SK-N-SH (cell line): ENCODE results near the gene DHDDS. TPM values are rescaled to one million over a fixed set of nuclear protein-coding genes. Genes with fewer than 3 reads are reported as not detected.

Experiments used
- CTCF ChIA-PET: fragments of 300-600, 350-600 bp; formaldehyde crosslinking; extraction: SDS; loops from one replicate; lab custom pipeline; 2021; lab: Yijun Ruan, JAX
- POLR2A ChIA-PET: fragments of 350-600 bp; sonication (Branson Sonifier 250); formaldehyde crosslinking; extraction: SDS; loops from one replicate; lab custom pipeline; 2020; ENCODE audit warnings: antibody characterized with exemption, inconsistent platforms; lab: Yijun Ruan, JAX
- DNase-seq: peaks from one replicate; pipeline ENCODE4 v3.0.0; 2012
- H2AFZ ChIP-seq: fragments of 200-600 bp; sonication (generic); 2 replicates; pipeline ENCODE4 v1.8.1; 2016; ENCODE audit warnings: antibody characterized with exemption, mild to moderate bottlenecking, low read depth
- H3F3A ChIP-seq: fragments of 200-600 bp; sonication (generic); replicated peaks from 2 replicates; pipeline ENCODE3; 2016; ENCODE audit warnings: antibody characterized with exemption, mild to moderate bottlenecking; ENCODE audit not compliant: insufficient read depth
- H3K27ac ChIP-seq, 2 experiments: fragments of 200-500 bp in 1 of 2; fragments of 200-600 bp in 1 of 2; sonication (Bioruptor generic) in 1 of 2; sonication (generic), shearing (Covaris generic) in 1 of 2; 2 replicates each; pipeline versions ENCODE4 v1.5.1 to v1.6.1; 2014 to 2016; ENCODE audit warnings: low read depth in 2 of 2, inconsistent platforms in 1 of 2, low read length in 1 of 2, mild to moderate bottlenecking in 1 of 2, mixed read lengths in 1 of 2
- H3K27me3 ChIP-seq: fragments of 200-600 bp; sonication (generic), shearing (Covaris generic); 2 replicates; pipeline ENCODE4 v1.6.1; 2016; ENCODE audit warnings: mixed run types; ENCODE audit not compliant: insufficient read depth
- H3K36me3 ChIP-seq, 2 experiments: fragments of 200-500 bp in 1 of 2; fragments of 200-600 bp in 1 of 2; sonication (Bioruptor generic) in 1 of 2; sonication (generic) in 1 of 2; replicated peaks in 1 of 2; 2 replicates each; pipeline versions ENCODE3 to v1.5.1; 2014 to 2016; ENCODE audit warnings: low read length in 1 of 2, mild to moderate bottlenecking in 1 of 2; ENCODE audit not compliant: insufficient read depth in 2 of 2, control insufficient read depth in 1 of 2
- H3K4me1 ChIP-seq, 2 experiments: fragments of 200-500 bp in 1 of 2; fragments of 200-600 bp in 1 of 2; sonication (Bioruptor generic) in 1 of 2; sonication (generic), shearing (Covaris generic) in 1 of 2; 2 replicates each; pipeline versions ENCODE4 v1.5.1 to v1.6.1; 2014 to 2016; ENCODE audit warnings: low read depth in 1 of 2, low read length in 1 of 2, mixed run types in 1 of 2; ENCODE audit not compliant: insufficient read depth in 2 of 2, control insufficient read depth in 1 of 2
- H3K4me2 ChIP-seq: fragments of 200-600 bp; sonication (generic), shearing (Covaris generic); 2 replicates; pipeline ENCODE4 v1.6.1; 2017; ENCODE audit warnings: mixed run types
- H3K4me3 ChIP-seq, 2 experiments: fragments of 200-500 bp in 1 of 2; fragments of 200-600 bp in 1 of 2; sonication (Bioruptor generic) in 1 of 2; sonication (generic), shearing (Covaris generic) in 1 of 2; 2 replicates each; pipeline versions ENCODE4 v1.5.1 to v1.8.1; 2014 to 2016; ENCODE audit warnings: low read depth in 2 of 2, inconsistent platforms in 1 of 2, low read length in 1 of 2, mild to moderate bottlenecking in 1 of 2, mixed read lengths in 1 of 2, moderate library complexity in 1 of 2
- H3K79me2 ChIP-seq: fragments of 200-600 bp; sonication (generic); 2 replicates; pipeline ENCODE4 v1.8.1; 2017; ENCODE audit warnings: mild to moderate bottlenecking; ENCODE audit not compliant: insufficient read depth
- H3K9ac ChIP-seq: fragments of 200-600 bp; sonication (generic); 2 replicates; pipeline ENCODE4 v1.6.1; 2017; ENCODE audit warnings: mixed run types
- H3K9me2 ChIP-seq: fragments of 200-600 bp; sonication (generic); 2 replicates; pipeline ENCODE4 v1.6.1; 2017; ENCODE audit warnings: mixed run types
- H3K9me3 ChIP-seq: fragments of 200-600 bp; sonication (generic); 2 replicates; pipeline ENCODE4 v1.6.1; 2017; ENCODE audit warnings: mixed run types, mild to moderate bottlenecking, moderate library complexity
- H4K20me1 ChIP-seq: fragments of 200-600 bp; sonication (generic); 2 replicates; pipeline ENCODE4 v1.6.1; 2017; ENCODE audit warnings: mild to moderate bottlenecking, mixed run types; ENCODE audit not compliant: insufficient read depth
- CHD2 ChIP-seq: fragments of 150-350 bp; IDR thresholded peaks from 2 replicates; pipeline ENCODE4 v1.6.1; 2018; ENCODE audit warnings: low read length; ENCODE audit not compliant: partially characterized antibody
- ELF1 ChIP-seq: IDR thresholded peaks from 2 replicates; pipeline ENCODE4 v1.4.0; 2012
- FOSL2 ChIP-seq: IDR thresholded peaks from 2 replicates; pipeline ENCODE4 v1.4.0; 2012; ENCODE audit warnings: low read depth, mild to moderate bottlenecking, moderate library complexity, borderline replicate concordance
- FOXM1 ChIP-seq: IDR thresholded peaks from 2 replicates; pipeline ENCODE4 v1.4.0; 2012; ENCODE audit warnings: low read depth, mild to moderate bottlenecking
- GABPA ChIP-seq: IDR thresholded peaks from 2 replicates; pipeline ENCODE4 v1.4.0; 2012; ENCODE audit warnings: low read depth, mild to moderate bottlenecking
- GATA2 ChIP-seq: sonication (generic); formaldehyde crosslinking; IDR thresholded peaks from 2 replicates; pipeline ENCODE4 v1.5.0; 2020; ENCODE audit warnings: mild to moderate bottlenecking, missing genetic modification reagents
- IRF3 ChIP-seq: fragments of 150-350 bp; IDR thresholded peaks from 2 replicates; pipeline ENCODE4 v1.6.1; 2016; ENCODE audit warnings: mild to moderate bottlenecking, low read depth, low read length
- JUND ChIP-seq: IDR thresholded peaks from 2 replicates; pipeline ENCODE4 v1.4.0; 2012
- MEF2A ChIP-seq: IDR thresholded peaks from 2 replicates; pipeline ENCODE4 v1.4.0; 2012; ENCODE audit warnings: low read depth, borderline replicate concordance
- MXI1 ChIP-seq: IDR thresholded peaks from 2 replicates; pipeline ENCODE4 v1.6.1; 2012; ENCODE audit warnings: mild to moderate bottlenecking, low read depth, low read length, improper control_type of control experiment
- NRF1 ChIP-seq: IDR thresholded peaks from 2 replicates; pipeline ENCODE4 v1.6.1; 2012; ENCODE audit warnings: low read depth, mild to moderate bottlenecking, low read length
- POLR2AphosphoS5 ChIP-seq: IDR thresholded peaks from 2 replicates; pipeline ENCODE4 v1.6.1; 2012; ENCODE audit warnings: low read depth, low read length
- RCOR1 ChIP-seq: fragments of 150-350 bp; IDR thresholded peaks from 2 replicates; pipeline ENCODE4 v1.6.1; 2017; ENCODE audit warnings: antibody characterized with exemption, low read length
- REST ChIP-seq: IDR thresholded peaks from 2 replicates; pipeline ENCODE4 v1.6.1; 2012; ENCODE audit warnings: mild to moderate bottlenecking, low read depth, low read length, moderate library complexity
- RFX5 ChIP-seq: IDR thresholded peaks from 2 replicates; pipeline ENCODE4 v1.6.1; 2012; ENCODE audit warnings: mild to moderate bottlenecking, improper control_type of control experiment, low read length
- SMC3 ChIP-seq: IDR thresholded peaks from 2 replicates; pipeline ENCODE4 v1.6.1; 2012; ENCODE audit warnings: low read depth, low read length, improper control_type of control experiment
- TAF1 ChIP-seq: IDR thresholded peaks from 2 replicates; pipeline ENCODE4 v1.6.1; 2012; ENCODE audit warnings: low read depth, mild to moderate bottlenecking, low read length, moderate library complexity, borderline replicate concordance
- TEAD4 ChIP-seq: IDR thresholded peaks from 2 replicates; pipeline ENCODE4 v1.4.0; 2012; ENCODE audit warnings: mild to moderate bottlenecking, borderline replicate concordance; ENCODE audit not compliant: insufficient read depth
- USF1 ChIP-seq: IDR thresholded peaks from 2 replicates; pipeline ENCODE4 v1.4.0; 2012; ENCODE audit warnings: low read depth, borderline replicate concordance
- USF2 ChIP-seq: fragments of 150-350 bp; IDR thresholded peaks from 2 replicates; pipeline ENCODE4 v1.6.1; 2017; ENCODE audit warnings: antibody characterized with exemption, low read length, low read depth, borderline replicate concordance
- YY1 ChIP-seq: IDR thresholded peaks from 2 replicates; pipeline ENCODE4 v1.4.0; 2012; ENCODE audit warnings: low read depth, mild to moderate bottlenecking
- ZBTB33 ChIP-seq: IDR thresholded peaks from 2 replicates; pipeline ENCODE4 v1.4.0; 2012; ENCODE audit warnings: low read depth, borderline replicate concordance
- WGBS: methylation state at CpG from one replicate; pipeline ENCODE4 v1.1.6; 2017; ENCODE audit warnings: low lambda C conversion rate; 5-methylcytosine and 5-hydroxymethylcytosine counted together
- polyA plus RNA-seq, 3 experiments: library from polyadenylated mRNA; depleted of rRNA; stranded (reverse); fragments of >200 nt; gene quantifications; 2 replicates each; pipeline ENCODE4 v1.2.3, GENCODE V29; 2012
- TF ChIP-seq, protein P1 (sequence below): IDR thresholded peaks from 2 replicates; pipeline ENCODE4; 2012

Gene DHDDS
- polyA plus RNA-seq, 1 of the 3 experiments (the other 2 are of a cell fraction): 25.0 TPM

DNA sequence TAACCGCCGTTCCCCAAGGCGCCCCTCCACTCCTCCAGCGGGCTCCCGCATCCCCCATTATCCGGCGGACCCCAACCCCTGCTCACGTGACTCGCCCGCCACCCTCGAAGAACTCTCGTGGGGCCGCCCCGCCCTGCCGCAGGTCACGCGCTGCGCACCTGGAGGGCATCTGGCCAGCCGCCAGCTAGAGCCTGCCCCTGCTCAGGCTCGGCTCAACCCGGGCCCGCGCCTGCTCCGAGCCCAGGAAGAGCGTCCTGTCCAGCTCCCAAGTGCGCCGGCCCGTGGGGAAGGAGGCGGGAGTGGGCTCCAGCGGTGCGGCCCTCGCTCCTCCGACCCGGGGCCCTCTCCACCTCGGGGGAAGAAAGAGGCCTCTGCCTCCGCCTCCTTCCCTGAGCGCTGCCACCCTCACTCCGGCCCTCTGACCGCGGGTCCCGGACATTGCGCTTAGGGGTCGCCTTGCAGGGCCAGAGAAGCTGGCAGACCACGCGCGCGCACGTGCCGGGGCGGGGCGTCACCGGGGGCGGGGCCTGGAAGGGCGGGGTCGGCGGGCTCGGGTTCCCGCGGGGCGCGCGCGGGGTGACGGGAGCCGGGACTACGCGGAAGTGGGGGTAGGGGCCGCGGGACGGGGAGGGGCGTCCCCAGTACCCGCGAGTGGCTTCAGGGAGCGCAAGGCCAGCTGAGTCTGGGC lies 68.5 kb downstream of the DHDDS start:
- Histone ChIP-seq H3K4me1 (no peaks in the 10 kb centered on the region; a peak in 2 of 4 replicates), H3F3A (no peaks in the 10 kb centered on the region), H3K79me2 (no peaks in the 10 kb centered on the region), H3K9me3 (no peaks in the 10 kb centered on the region), H3K27me3 (no peaks in the 10 kb centered on the region), H3K4me3 (peak overlapping the region; percentile 59 to 84), H3K9ac (peak overlapping the region; percentile 87), H3K9me2 (no peaks in the 10 kb centered on the region), H3K36me3 (no peaks in the 10 kb centered on the region), H3K4me2 (peak overlapping the region; percentile 100), H2AFZ (peak overlapping the region; percentile 81), H3K27ac (peak overlapping the region; percentile 79 to 81), H4K20me1 (no peaks in the 10 kb centered on the region)
- POLR2A ChIA-PET: interaction anchor here (0.6 to 2.3 kb wide), 13 partner anchors 11 to 400 kb away, joined by 3 to 14 read pairs (median 5); partner anchors contain the start of genes DHDDS, GPATCH3, HMGN2 and PIGV
- 0% methylated on average over 7 of the region's 74 CpGs for WGBS
- peak; percentile 97 for DNase-seq
- CTCF ChIA-PET: interaction anchor here (0.5 to 4.7 kb wide), 43 partner anchors 8 to 1806 kb away, joined by 3 to 41 read pairs (median 5); partner anchors contain the start of genes HMGN2, PIGV and RPS6KA1
- TF ChIP-seq USF1 (peak; percentile 90), RFX5 (no peak), FOSL2 (no peak), ZBTB33 (0 out of 2 replicates have a peak, but pooled peaks have one; percentile 16), SMC3 (no peak), FOXM1 (no peak), RCOR1 (no peak), MXI1 (peak; percentile 79), TAF1 (peak; percentile 74; the same call in 1 of the 2 replicates), NRF1 (peak; percentile 39), ELF1 (peak; percentile 88), MEF2A (no peak), IRF3 (no peak), USF2 (0 out of 2 replicates have a peak, but pooled peaks have one; percentile 10), TEAD4 (0 out of 2 replicates have a peak, but pooled peaks have one; percentile 37), YY1 (0 out of 2 replicates have a peak, but pooled peaks have one; percentile 13), GABPA (no peak; the same call in 1 of the 2 replicates), JUND (no peak), REST (no peak), POLR2AphosphoS5 (no peak), CHD2 (no peak), GATA2 (CRISPR knock-in tag) (no peak)
- TF ChIP-seq, protein P1, sequence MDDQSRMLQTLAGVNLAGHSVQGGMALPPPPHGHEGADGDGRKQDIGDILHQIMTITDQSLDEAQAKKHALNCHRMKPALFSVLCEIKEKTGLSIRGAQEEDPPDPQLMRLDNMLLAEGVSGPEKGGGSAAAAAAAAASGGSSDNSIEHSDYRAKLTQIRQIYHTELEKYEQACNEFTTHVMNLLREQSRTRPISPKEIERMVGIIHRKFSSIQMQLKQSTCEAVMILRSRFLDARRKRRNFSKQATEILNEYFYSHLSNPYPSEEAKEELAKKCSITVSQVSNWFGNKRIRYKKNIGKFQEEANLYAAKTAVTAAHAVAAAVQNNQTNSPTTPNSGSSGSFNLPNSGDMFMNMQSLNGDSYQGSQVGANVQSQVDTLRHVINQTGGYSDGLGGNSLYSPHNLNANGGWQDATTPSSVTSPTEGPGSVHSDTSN: no peak
